ENCODE data around the gene NRP2. TPM values are rescaled to one million over a fixed set of nuclear protein-coding genes. Genes with fewer than 3 reads are reported as not detected.

The NRP2 gene
- polyA plus RNA-seq, 1 donor = 63.7 TPM

GRCh38 chr2:205658572-205658971, 23.7 kb upstream of the NRP2 start:
- DNase-seq = no peak

DNA sequence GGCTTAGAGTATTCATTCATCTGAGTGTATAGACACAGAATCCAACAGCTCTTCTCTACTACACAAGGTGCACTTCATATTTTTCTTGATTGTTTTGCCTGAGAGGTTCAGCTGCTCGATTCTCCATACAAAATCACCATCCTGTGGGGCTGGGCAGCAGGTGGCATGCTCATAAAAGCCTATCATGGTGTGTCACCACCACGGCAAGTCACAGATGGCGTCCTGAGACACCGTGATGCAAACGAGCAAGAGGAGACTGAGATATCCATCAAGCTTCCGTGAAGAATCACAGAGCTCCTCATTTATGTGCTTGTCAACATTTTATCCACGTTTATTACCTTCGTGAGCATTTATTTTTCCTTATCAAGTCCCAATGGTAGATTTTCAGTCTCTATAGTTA, 22.4 kb upstream of the NRP2 start:
- DNase-seq = no peak

DNA sequence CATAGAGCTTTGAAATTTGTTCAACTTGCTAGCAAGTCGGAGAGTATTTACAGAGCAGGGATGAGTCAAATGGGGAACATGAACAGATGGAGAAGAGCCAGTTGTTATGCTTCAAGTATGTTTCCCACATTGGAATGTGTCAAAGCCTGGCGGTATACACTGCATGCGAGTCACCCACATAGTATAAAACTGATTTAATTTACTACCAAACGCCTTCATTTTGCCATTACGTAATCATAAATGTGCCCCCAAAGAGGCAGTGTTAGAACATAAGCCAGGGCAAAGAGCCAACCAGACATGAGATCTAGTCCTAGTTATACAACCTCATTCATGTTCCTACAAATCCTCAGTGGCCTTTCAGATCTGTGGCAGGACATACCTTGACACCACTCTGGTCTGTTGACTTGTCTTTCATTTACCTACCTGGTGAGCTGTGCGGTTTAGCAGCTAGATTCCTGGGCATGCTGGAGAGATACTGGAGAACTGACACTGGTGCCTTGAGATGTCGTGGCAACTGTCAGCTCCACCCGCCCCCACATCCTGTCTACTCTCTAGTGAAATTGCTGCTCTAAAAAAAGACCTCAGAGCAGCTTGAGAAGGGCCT, 21.7 kb upstream of the NRP2 start:
- no peak for DNase-seq

DNA sequence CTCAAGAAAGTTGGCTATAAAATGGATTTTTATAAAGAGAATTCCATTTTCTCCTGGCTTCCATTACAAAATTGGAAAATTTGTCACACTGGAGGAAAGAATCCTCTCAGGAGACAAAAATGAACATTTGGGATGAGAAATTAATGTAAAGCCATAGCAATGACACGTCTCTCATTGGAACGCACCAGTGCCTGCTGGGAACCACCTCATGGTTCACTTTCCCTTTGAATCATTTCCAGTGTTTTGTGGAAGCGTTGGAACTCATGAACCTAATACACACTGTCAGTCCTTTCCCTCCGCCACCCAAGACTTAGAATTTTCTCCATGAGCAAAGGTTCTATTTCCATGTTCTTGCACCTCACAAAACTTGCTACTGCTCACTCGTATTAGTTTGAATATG, 21.0 kb upstream of the NRP2 start:
- DNase-seq = no peak

GRCh38 chr2:205662206-205662965, 19.9 kb upstream of the NRP2 start:
- no peak for DNase-seq

DNA sequence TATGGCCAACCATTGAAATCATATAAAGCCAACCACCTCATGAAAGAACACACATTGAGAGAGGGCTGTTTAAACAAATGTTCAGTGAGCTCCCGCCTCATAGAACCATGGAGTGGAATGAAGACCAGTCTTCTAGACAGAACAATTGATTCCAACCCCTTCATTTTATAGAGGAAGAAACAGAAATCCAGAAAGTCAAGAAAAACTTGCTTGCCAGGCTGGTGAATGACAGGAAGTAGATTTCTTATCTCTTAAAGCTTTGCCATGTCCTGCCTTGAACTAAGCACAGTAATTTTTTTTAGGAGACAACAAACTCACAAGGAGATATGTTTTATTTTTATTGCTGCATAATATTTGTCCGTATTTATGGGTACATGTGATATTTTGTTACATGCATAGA, 16.5 kb upstream of the NRP2 start:
- DNase-seq = no peak

GRCh38 chr2:205670292-205670691, 12.0 kb upstream of the NRP2 start:
- no peak for DNase-seq

- no peak for DNase-seq
Measured at GRCh38 chr2:205673312-205673711, 9.0 kb upstream of the NRP2 start.

DNA sequence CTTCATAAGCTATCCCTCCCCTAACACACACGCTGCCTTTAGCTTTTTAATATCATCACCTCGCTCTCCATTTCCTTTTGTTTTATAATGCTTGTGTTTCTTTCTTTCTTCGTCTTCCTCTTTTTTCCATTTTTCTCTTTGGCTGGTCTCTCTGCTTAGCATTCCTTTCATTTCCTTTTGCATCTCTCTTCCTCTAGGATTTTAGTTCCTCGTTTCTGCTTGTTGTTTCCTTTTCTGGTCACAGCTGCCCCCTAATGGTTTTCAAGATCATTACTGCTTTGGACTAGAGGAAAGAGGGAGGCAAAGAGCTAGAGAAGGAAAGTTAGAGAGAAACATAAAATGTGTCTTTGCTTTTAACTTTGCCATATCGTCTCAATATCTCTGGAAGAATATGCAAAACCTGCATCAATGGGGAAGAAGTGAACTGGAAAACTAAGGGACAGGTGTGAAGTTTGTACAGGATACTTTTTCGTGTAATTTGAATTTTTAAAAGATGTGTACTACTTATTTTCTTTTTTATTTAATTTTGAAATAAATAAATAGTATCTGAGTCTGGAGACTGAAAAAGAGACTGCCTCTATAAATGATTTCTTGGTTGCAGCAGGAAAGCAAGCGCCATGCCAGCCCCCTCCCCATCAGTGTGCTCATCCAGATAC, 6.3 kb upstream of the NRP2 start:
- peak; percentile 81 for DNase-seq

- DNase-seq = no peak
Measured at GRCh38 chr2:205678541-205679142, 3.7 kb upstream of the NRP2 start.

- no peak for DNase-seq
Measured at GRCh38 chr2:205679410-205680009, 2.8 kb upstream of the NRP2 start.

- peak; percentile 91 for DNase-seq
Measured at GRCh38 chr2:205680067-205680466, 2.2 kb upstream of the NRP2 start.

DNA sequence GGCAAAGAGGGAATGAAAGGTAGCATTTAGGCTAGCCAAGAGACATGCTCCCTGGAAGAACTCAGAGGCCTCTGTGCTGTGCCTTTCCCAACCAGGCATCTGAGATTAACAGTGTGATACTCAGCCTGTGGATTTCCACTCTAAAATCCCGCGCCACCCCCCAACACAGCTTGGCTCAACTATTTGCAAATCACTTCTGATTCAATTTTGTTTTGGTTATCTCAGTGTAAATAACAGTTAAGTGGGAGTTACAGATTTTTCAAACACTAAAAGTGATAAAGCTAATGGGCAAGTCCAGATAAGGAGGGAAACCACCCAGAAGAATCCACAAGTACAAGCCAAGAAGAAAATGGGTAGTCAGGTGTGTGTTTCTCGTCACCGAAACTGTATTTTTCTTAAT, 1.4 kb upstream of the NRP2 start:
- no peak for DNase-seq

DNA sequence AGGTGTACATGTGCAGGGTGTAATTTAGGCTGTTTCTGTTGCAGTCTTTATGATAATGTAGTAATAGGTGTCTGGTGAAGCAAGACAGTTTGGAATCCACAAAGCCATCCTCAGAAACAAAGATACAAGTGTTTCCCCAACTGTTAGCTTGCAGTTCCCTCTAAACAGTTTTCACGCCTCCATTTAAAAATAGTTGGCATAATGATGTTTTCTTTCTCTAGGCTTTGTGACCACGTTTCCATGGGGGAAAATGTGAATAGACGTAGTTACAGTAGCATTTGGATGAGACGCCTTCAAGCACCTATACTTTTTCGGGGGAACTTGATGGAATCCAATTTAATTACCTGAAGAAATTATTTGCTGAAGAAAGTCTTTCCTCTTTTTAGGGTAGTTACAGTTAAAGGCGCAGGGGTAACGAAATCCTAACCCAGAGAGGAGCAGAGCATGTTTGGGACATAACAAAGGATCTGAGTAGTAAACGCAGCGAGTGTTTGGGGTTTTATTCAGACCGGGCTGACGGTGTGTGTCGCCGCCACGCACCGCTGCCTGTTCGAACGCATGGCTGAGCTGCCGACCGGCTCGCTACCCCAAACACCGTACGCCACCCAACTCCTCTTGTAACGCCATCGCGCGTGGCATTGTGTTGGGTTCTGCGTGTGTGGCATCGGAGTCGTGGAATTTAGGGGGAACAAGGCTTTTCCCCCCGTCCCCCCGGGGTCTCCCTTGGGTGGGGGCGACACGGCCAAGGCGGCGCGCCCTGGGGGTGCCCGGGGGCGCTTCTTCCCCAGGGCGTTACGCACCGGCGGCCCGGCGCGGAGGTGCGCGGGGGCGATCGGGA, 681 bp upstream of the NRP2 start:
- DNase-seq = no peak

GRCh38 chr2:205682971-205683501, 735 bp downstream of the NRP2 start:
- no peak for DNase-seq

DNA sequence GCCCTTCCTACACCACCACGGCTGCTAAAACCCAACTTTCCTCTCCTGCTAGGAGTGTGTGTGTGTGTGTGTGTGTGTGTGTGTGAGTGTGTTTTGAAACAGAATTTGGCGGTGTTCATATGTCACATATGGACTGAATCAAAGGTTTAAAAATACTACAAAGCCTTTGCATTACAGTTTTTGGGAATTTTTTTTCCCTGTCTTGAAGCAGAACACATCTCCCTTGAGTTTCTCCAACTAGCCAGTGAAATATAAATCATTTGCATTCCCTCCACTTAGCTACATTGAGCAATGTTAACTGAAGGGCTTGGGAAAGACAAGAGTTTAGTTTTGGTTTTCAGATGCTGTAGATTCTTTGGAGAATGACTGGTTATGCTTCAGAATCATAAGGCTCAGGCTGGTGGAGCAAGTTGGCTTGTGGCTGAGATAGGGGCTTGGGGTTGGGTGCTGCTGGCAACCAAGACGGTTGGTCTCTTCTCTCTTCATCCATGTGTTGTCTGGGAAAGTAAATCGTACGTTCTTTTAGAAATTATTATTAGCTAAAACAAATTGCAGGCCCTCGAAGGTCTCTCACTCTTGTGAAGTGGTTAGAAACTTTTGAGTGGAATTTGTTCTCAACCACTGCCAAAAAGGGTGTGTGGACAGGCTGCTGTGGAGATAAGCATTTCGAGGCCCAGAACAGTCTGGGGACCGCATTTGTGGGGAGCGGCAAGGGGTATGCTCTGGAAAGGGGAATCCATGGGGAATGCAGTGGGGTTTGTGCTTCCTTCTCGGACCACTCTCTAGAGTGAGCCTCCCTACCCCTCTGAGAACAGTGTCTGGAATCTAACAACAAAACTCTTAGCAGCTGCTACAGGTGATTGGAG, 1.4 kb downstream of the NRP2 start:
- no peak for DNase-seq

- DNase-seq = no peak
Measured at GRCh38 chr2:205684871-205685313, 2.6 kb downstream of the NRP2 start.

DNA sequence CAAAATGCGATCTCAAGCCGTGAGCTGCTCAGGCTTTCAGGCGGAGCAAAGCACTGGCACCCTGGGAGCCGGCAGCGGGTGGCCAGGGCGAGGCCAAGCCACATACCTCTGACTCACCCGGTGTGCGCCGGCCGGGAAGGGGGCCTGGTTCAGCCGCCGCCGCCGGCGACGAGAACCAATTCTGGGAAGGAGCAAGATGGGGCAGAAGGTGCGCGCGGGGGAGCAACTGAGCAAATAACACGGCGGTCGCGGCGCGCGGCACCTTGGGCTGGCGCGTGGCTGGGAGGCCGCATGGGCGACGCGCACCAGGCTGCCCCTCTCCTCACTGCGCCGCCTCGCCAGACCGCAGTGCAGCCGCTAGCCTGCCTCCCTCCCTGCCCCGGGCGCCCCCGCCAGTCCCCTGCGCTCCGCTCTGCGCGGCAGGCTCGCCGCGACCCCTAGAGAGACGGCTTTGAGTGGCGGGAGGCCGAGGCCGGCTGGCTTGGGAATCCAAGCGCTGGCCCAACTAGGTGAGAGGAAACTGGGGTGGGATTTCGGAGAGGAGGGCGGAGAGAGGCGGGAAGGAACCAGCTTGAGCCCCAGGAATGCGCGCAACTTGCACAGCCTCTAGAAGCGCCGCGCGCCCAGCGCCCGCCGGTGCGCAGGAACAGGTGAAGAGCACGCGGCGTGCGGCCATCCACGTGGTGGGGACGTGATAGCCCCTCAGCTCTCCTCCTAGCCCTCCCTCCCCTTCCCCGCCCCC, 3.2 kb downstream of the NRP2 start:
- peak; percentile 57 for DNase-seq

- no peak for DNase-seq
Measured at GRCh38 chr2:205686056-205686782, 3.9 kb downstream of the NRP2 start.
